Measurements from ENCODE around the gene FPR2. TPM values are rescaled to one million over a fixed set of nuclear protein-coding genes. Genes with fewer than 3 reads are reported as not detected.
"Not testable (repeated sequence)": the region's sequence is repeated elsewhere in the genome, so short reads cannot be mapped to it uniquely, and the experiment has no call there.

FPR2 gene
- total and polyA plus RNA-seq, 2 donors (not counting 1 experiment from before 2014, with no cell fraction given), result not detected

GRCh38 chr19:51737924-51738323 lies 23.1 kb upstream of the FPR2 start:
- Histone ChIP-seq H3K27me3 (replicated peaks in 1 of 4; ENCODE audit: control extremely low read depth in 1 of 4, control insufficient read depth in 3 of 4, insufficient read depth in 4 of 4, low read length in 3 of 4) (peaks cover 0 to 15% (median 4%) of the 10 kb centered on the region in 4 experiments), H3K9ac (ENCODE audit: low read length) (no peak overlapping the region), H2AFZ (ENCODE audit: insufficient read depth, low read depth, low read length, poor library complexity, severe bottlenecking) (no peak overlapping the region), H3K36me3 (replicated peaks in 1 of 2; ENCODE audit: control extremely low read depth in 1 of 2, control insufficient read depth in 1 of 2, extremely low read depth in 1 of 2, insufficient read depth in 2 of 2, low read length in 1 of 2) (no peaks in the 10 kb centered on the region), H3K79me2 (ENCODE audit: control insufficient read depth, insufficient read depth, low read length) (no peaks in the 10 kb centered on the region), H3K4me3 (ENCODE audit: control extremely low read depth in 1 of 5, extremely low read depth in 1 of 5, insufficient read depth in 1 of 5, low read depth in 2 of 5, low read length in 4 of 5) (no peak overlapping the region), H3K4me2 (replicated peaks; ENCODE audit: low read depth, low read length, poor library complexity, severe bottlenecking) (no peak overlapping the region), H3K4me1 (ENCODE audit: control insufficient read depth in 2 of 2, insufficient read depth in 2 of 2, low read length in 2 of 2) (no peaks in the 10 kb centered on the region), H3K9me3 (ENCODE audit: control extremely low read depth in 1 of 3, control insufficient read depth in 2 of 3, insufficient read depth in 1 of 3, low read length in 2 of 3) (no peaks in the 10 kb centered on the region), H3K27ac (ENCODE audit: low read length in 2 of 2) (no peak overlapping the region), H4K20me1 (ENCODE audit: control insufficient read depth, insufficient read depth, low read length, poor library complexity, severe bottlenecking) (no peaks in the 10 kb centered on the region)
- no peak for DNase-seq
- Mint-ChIP-seq H3K4me1 (no peaks in the 10 kb centered on the region), H3K27me3 (peaks cover 33% of the 10 kb centered on the region), H3K27ac (no peak overlapping the region), H3K4me3 (no peak overlapping the region), H3K9me3 (ENCODE audit: insufficient read depth) (no peaks in the 10 kb centered on the region)
- ATAC-seq (ENCODE audit: low read depth), result no peak
- CTCF ChIA-PET, result no interaction called here
- POLR2A ChIA-PET, result no interaction called here
- intact Hi-C loops (cut with micrococcal nuclease), result no loop called here
- no CpG with 5 or more reads among the region's 2 CpGs for WGBS (ENCODE audit: insufficient coverage)
- no peak for TF ChIP-seq CTCF (IDR thresholded peaks at IDR 0.05)
- TF ChIP-seq EZH2 (IDR thresholded peaks at IDR 0.05; ENCODE audit: borderline replicate concordance, insufficient read depth, low read depth, low read length, poor library complexity, severe bottlenecking), result no peak

GRCh38 chr19:51738523-51738922 lies 22.5 kb upstream of the FPR2 start:
- H3K4me2 ChIP-seq (replicated peaks; ENCODE audit: low read depth, low read length, poor library complexity, severe bottlenecking); H4K20me1 ChIP-seq (ENCODE audit: control insufficient read depth, insufficient read depth, low read length, poor library complexity, severe bottlenecking); H3K4me1 Mint-ChIP-seq; H3K27ac ChIP-seq (ENCODE audit: low read length in 2 of 2); H3K27ac Mint-ChIP-seq; POLR2A ChIA-PET; ATAC-seq (ENCODE audit: low read depth); H3K9me3 ChIP-seq (ENCODE audit: control extremely low read depth in 1 of 3, control insufficient read depth in 2 of 3, insufficient read depth in 1 of 3, low read length in 2 of 3); H3K4me3 ChIP-seq (ENCODE audit: control extremely low read depth in 1 of 5, extremely low read depth in 1 of 5, insufficient read depth in 1 of 5, low read depth in 2 of 5, low read length in 4 of 5); H3K36me3 ChIP-seq (replicated peaks in 1 of 2; ENCODE audit: control extremely low read depth in 1 of 2, control insufficient read depth in 1 of 2, extremely low read depth in 1 of 2, insufficient read depth in 2 of 2, low read length in 1 of 2); H2AFZ ChIP-seq (ENCODE audit: insufficient read depth, low read depth, low read length, poor library complexity, severe bottlenecking); H3K4me3 Mint-ChIP-seq; CTCF ChIA-PET; DNase-seq; H3K9ac ChIP-seq (ENCODE audit: low read length); H3K9me3 Mint-ChIP-seq (ENCODE audit: insufficient read depth); intact Hi-C loops (cut with micrococcal nuclease); H3K79me2 ChIP-seq (ENCODE audit: control insufficient read depth, insufficient read depth, low read length); H3K4me1 ChIP-seq (ENCODE audit: control insufficient read depth in 2 of 2, insufficient read depth in 2 of 2, low read length in 2 of 2): not testable (repeated sequence)
- peaks cover 0 to 16% (median 4%) of the 10 kb centered on the region in 4 experiments for H3K27me3 ChIP-seq (replicated peaks in 1 of 4; ENCODE audit: control extremely low read depth in 1 of 4, control insufficient read depth in 3 of 4, insufficient read depth in 4 of 4, low read length in 3 of 4)
- peaks cover 35% of the 10 kb centered on the region for H3K27me3 Mint-ChIP-seq
- 94% methylated on average over 10 of the region's 10 CpGs for WGBS (ENCODE audit: insufficient coverage)
